K562 (cell line): Measurements from ENCODE around the gene TTC6. TPM values are rescaled to one million over a fixed set of nuclear protein-coding genes. Genes with fewer than 3 reads are reported as not detected.

Source experiments
- ATAC-seq: fragments of 200-7000 bp; cut with Tn5 transposase; 3 replicates; pipeline ENCODE4 v1.9.1; 2020; ENCODE audit warnings: moderate library complexity
- BruUV-seq: library from RNA; stranded (reverse); fragments of 400-500 nt; replicated peaks from 2 replicates; lab custom pipeline; 2021; lab: Mats Ljungman, UMichigan
- CTCF ChIA-PET: fragments of 300-600 bp; formaldehyde crosslinking; extraction: SDS; loops from one replicate; lab custom pipeline; 2021; ENCODE audit warnings: low intra/inter-chr PET ratio; lab: Yijun Ruan, JAX
- POLR2A ChIA-PET: fragments of 300-600, 350-650 bp; sonication (Branson Sonifier 250); formaldehyde crosslinking; extraction: SDS; loops from one replicate; lab custom pipeline; 2021; ENCODE audit warnings: antibody characterized with exemption, inconsistent platforms; lab: Yijun Ruan, JAX
- DNase-seq, 4 experiments: peaks; one replicate each; pipeline versions ENCODE4 v3.0.0 to v3.0.0-alpha.2; 2011 to 2018; ENCODE audit warnings: low spot score in 3 of 4, mixed read lengths in 3 of 4; ENCODE audit errors: extremely low read depth in 1 of 4
- FAIRE-seq: peaks from 2 replicates; lab custom pipeline; 2011; peaks lifted over from hg19 to GRCh38; lab: Jason Lieb, UNC
- H2AFZ ChIP-seq: 2 replicates; pipeline ENCODE4 v1.6.0; 2011; ENCODE audit warnings: low read depth, low read length, control low read depth, inconsistent platforms
- H3K27ac ChIP-seq: fragments of 200-600 bp; 3 replicates; pipeline ENCODE4 v1.8.0; 2011; ENCODE audit warnings: low read depth, mild to moderate bottlenecking, control low read depth, inconsistent platforms, low read length, moderate library complexity, mixed read lengths; ENCODE audit errors: extremely low read depth
- H3K27me3 ChIP-seq, 2 experiments: fragments of 300-600 bp in 1 of 2; 2 replicates in 1 of 2; 3 replicates in 1 of 2; pipeline versions ENCODE4 v1.6.0 to v1.8.0; 2011; ENCODE audit warnings: inconsistent platforms in 2 of 2, low read length in 2 of 2, mild to moderate bottlenecking in 1 of 2, mixed read lengths in 1 of 2, moderate library complexity in 1 of 2; ENCODE audit not compliant: control insufficient read depth in 2 of 2, insufficient read depth in 2 of 2
- H3K36me3 ChIP-seq: fragments of 300-600 bp; 3 replicates; pipeline ENCODE4 v1.8.0; 2011; ENCODE audit warnings: mild to moderate bottlenecking, low read length, inconsistent platforms; ENCODE audit not compliant: control insufficient read depth, insufficient read depth
- H3K4me1 ChIP-seq, 2 experiments: fragments of 200-600 bp in 1 of 2; replicated peaks in 1 of 2; 2 replicates in 1 of 2; 3 replicates in 1 of 2; pipeline versions ENCODE4 v1.5.1 to v1.8.0; 2011; ENCODE audit warnings: inconsistent platforms in 2 of 2, low read length in 2 of 2, mild to moderate bottlenecking in 1 of 2, mixed read lengths in 1 of 2, moderate library complexity in 1 of 2; ENCODE audit not compliant: control insufficient read depth in 2 of 2, insufficient read depth in 2 of 2
- H3K4me2 ChIP-seq: 2 replicates; pipeline ENCODE4 v1.6.1; 2011; ENCODE audit warnings: low read length, control low read depth, inconsistent platforms, mixed read lengths; ENCODE audit not compliant: insufficient read depth
- H3K4me3 ChIP-seq: fragments of 200-600 bp; sonication (generic), shearing (Covaris generic); 2 replicates; pipeline ENCODE4 v1.5.1; 2016; ENCODE audit warnings: control low read depth, inconsistent platforms
- H3K79me2 ChIP-seq: fragments of 200-600 bp; 3 replicates; pipeline ENCODE4 v1.8.0; 2011; ENCODE audit warnings: low read length, inconsistent platforms; ENCODE audit not compliant: control insufficient read depth, insufficient read depth
- H3K9ac ChIP-seq, 2 experiments: 2 replicates each; pipeline versions ENCODE4 v1.6.0 to v1.6.1; 2011; ENCODE audit warnings: low read depth in 2 of 2, low read length in 2 of 2, control low read depth in 1 of 2, inconsistent platforms in 1 of 2, mild to moderate bottlenecking in 1 of 2, mixed read lengths in 1 of 2; ENCODE audit not compliant: insufficient read depth in 1 of 2
- H3K9me1 ChIP-seq: one replicate; pipeline ENCODE4 v1.6.0; 2011; ENCODE audit warnings: inconsistent platforms, mild to moderate bottlenecking, low read length, moderate library complexity; ENCODE audit not compliant: control insufficient read depth, insufficient read depth
- H3K9me3 ChIP-seq: replicated peaks from 2 replicates; pipeline ENCODE4 v1.5.1; 2011; ENCODE audit warnings: low read depth, low read length, inconsistent platforms; ENCODE audit not compliant: control insufficient read depth, insufficient read depth
- H4K20me1 ChIP-seq: replicated peaks from 2 replicates; pipeline ENCODE4 v1.6.1; 2011; ENCODE audit warnings: low read length, inconsistent platforms, mixed read lengths; ENCODE audit not compliant: control insufficient read depth, insufficient read depth
- ATF6 ChIP-seq: sonication (generic); formaldehyde crosslinking; IDR thresholded peaks from 2 replicates; pipeline ENCODE4 v1.4.0; 2020; ENCODE audit warnings: mild to moderate bottlenecking, missing genetic modification reagents
- CC2D1A ChIP-seq: fragments of 450-650 bp; IDR thresholded peaks from 2 replicates; pipeline ENCODE4 v1.6.1; 2017; ENCODE audit warnings: mild to moderate bottlenecking
- FOXM1 ChIP-seq, 2 experiments: fragments of 450-650 bp in 1 of 2; sonication (generic) in 1 of 2; formaldehyde crosslinking in 1 of 2; IDR thresholded peaks; 2 replicates each; pipeline versions ENCODE4 v1.6.1 to v1.9.0; 2017 to 2022; ENCODE audit warnings: low read depth in 2 of 2, mild to moderate bottlenecking in 2 of 2, missing genetic modification reagents in 1 of 2, moderate library complexity in 1 of 2
- GTF2E2 ChIP-seq: fragments of 200-800 bp; sonication (Bioruptor generic); IDR thresholded peaks from 2 replicates; pipeline ENCODE4 v1.6.1; 2016; ENCODE audit warnings: missing genetic modification characterization, missing compliant biosample characterization
- HINFP ChIP-seq: fragments of 450-650 bp; conservative IDR thresholded peaks from 2 replicates; pipeline ENCODE4 v1.6.1; 2016; ENCODE audit warnings: missing genetic modification characterization, low read depth, mild to moderate bottlenecking, control low read depth, missing compliant biosample characterization
- MEF2A ChIP-seq: IDR thresholded peaks from 2 replicates; pipeline ENCODE4 v1.6.1; 2011; ENCODE audit warnings: low read depth, mild to moderate bottlenecking, low read length, moderate library complexity; ENCODE audit not compliant: control insufficient read depth
- POLR2AphosphoS2 ChIP-seq: IDR thresholded peaks from 2 replicates; pipeline ENCODE4 v1.6.1; 2012; ENCODE audit warnings: low read length, improper control_type of control experiment
- PTRF ChIP-seq: fragments of 450-650 bp; IDR thresholded peaks from 2 replicates; pipeline ENCODE4 v1.6.1; 2016; ENCODE audit warnings: mild to moderate bottlenecking, missing genetic modification characterization, missing compliant biosample characterization
- ZNF561 ChIP-seq: fragments of 450-650 bp; formaldehyde crosslinking; conservative IDR thresholded peaks from 2 replicates; pipeline ENCODE4 v1.4.0; 2020; ENCODE audit warnings: mild to moderate bottlenecking, moderate library complexity
- ZNF785 ChIP-seq: fragments of 250-450 bp; sonication (Bioruptor Pico); IDR thresholded peaks from 2 replicates; pipeline ENCODE4 v1.4.0; 2020; ENCODE audit warnings: mild to moderate bottlenecking
- WGBS: fragments of 100-300 bp; shearing (Covaris generic); methylation state at CpG from one replicate; pipeline ENCODE4 v1.1.6; 2016; ENCODE audit warnings: low coverage, mixed read lengths; ENCODE audit not compliant: insufficient coverage; ENCODE audit errors: missing lambda C conversion rate; 5-methylcytosine and 5-hydroxymethylcytosine counted together
- in situ Hi-C: fragments of 300-500 bp; cut with MboI; formaldehyde crosslinking; loops from 4 replicates; pipeline ENCODE4 v1.15.0; 2018; ENCODE audit warnings: inconsistent platforms, mixed read lengths
- intact Hi-C: fragments of 100-400 bp; cut with micrococcal nuclease; formaldehyde crosslinking; loops from 2 replicates; pipeline ENCODE4 v1.14.2; 2022
- polyA plus RNA-seq, 8 experiments: library from polyadenylated mRNA; depleted of rRNA in 4 of 8; stranded (reverse) in 5 of 8; unstranded in 3 of 8; fragments of >200 nt; fragmentation: Nextera tagmentation in 2 of 8; fragmentation: Illumina TruSeq in 1 of 8; extraction: Ambion mirVana in 2 of 8; extraction: Trizol in 1 of 8; gene quantifications; 2 replicates each; pipeline versions ENCODE4 v1.2.1 to v1.2.3, GENCODE V29; 2011 to 2014; ENCODE audit warnings: inconsistent platforms in 1 of 8, missing spikeins in 1 of 8
- total RNA-seq, 7 experiments: library from RNA; depleted of rRNA in 6 of 7; stranded (reverse); fragments of >200 nt in 6 of 7; fragmentation: Illumina TruSeq in 2 of 7; extraction: Trizol in 2 of 7; gene quantifications; 2 replicates each; pipeline versions ENCODE4 v1.2.1 to v1.2.3, GENCODE V29; 2011 to 2021; ENCODE audit warnings: low replicate concordance in 1 of 7
- TF ChIP-seq, protein P1 (sequence below): fragments of 250-450 bp; sonication (Bioruptor Pico); IDR thresholded peaks from 2 replicates; pipeline ENCODE4 v1.8.0; 2022; ENCODE audit warnings: moderate library complexity, mild to moderate bottlenecking, inconsistent platforms
- TF ChIP-seq, protein P2 (sequence below): sonication (generic); formaldehyde crosslinking; IDR thresholded peaks from 2 replicates; pipeline ENCODE4 v1.8.1; 2023; ENCODE audit warnings: mild to moderate bottlenecking, missing genetic modification reagents

Gene TTC6
- total and polyA plus RNA-seq, 9 of the 15 experiments (the other 6 are each of a cell fraction or from before 2014, with no cell fraction given) = 0.04 to 0.23 (median 0.08) TPM; not detected in 5

DNA sequence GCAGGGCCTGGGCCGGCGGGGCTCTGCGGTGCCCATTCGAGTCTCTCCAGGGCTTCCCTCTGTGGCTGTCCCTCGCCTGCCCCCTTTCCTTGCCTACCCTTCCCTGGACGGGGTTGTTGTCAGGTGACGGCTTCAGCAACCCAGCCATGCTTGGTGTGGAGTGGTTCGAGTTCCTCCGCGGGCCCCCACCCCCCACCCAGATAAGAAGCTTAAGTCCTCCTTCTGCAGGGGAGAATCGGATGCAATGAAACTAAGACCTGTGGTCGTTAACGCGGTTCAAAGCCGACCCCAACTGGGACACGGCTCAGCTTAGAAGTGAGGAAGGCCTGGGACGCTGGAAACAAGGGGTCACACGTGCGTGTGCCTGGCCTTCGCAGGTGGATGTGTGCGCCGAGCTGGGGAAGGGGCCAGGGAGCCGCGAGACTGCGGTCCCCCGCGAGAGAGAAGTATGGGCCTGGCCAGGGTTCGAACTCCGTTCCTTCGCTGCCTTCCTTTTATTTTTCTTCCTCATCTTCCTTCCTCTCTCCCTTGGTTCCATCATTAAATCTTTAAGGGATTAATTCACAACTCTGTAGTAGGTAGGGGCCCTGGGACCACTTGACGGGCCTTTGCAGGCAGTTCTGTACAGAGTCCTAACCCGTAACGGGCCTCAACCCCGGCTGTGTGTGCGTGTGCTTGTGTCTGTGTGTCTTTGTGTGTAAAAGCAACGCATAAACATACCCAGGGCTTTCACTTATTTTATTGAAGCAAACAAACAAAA, 3.5 kb downstream of the TTC6 start:
- no peak for DNase-seq
- Histone ChIP-seq H3K27me3 (peaks cover 12 to 31% of the 10 kb centered on the region in 2 experiments; a peak in 4 of 5 replicates), H4K20me1 (no peaks in the 10 kb centered on the region), H3K9me1 (no peaks in the 10 kb centered on the region), H3K79me2 (no peaks in the 10 kb centered on the region; the same call in 2 of the 3 replicates), H3K9ac (no peak overlapping the region), H3K4me3 (no peak overlapping the region), H3K36me3 (no peaks in the 10 kb centered on the region), H3K4me1 (peaks cover 3 to 29% of the 10 kb centered on the region in 2 experiments; a peak in 4 of 5 replicates), H3K4me2 (no peak overlapping the region), H3K27ac (no peak overlapping the region), H3K9me3 (no peaks in the 10 kb centered on the region; the same call in 1 of the 2 replicates), H2AFZ (no peak overlapping the region)
- POLR2A ChIA-PET = no interaction called here
- no peak for ATAC-seq
- WGBS = 59% methylated on average over 19 of the region's 36 CpGs
- CTCF ChIA-PET = no interaction called here
- intact Hi-C loops (no loop called here), in situ Hi-C loops (loop anchor here (25.0 kb wide), 1 partner anchor 337 kb away; no protein-coding TSS in a partner anchor)
- no peak for FAIRE-seq
- BruUV-seq = no TSS peak
- TF ChIP-seq, protein P1, sequence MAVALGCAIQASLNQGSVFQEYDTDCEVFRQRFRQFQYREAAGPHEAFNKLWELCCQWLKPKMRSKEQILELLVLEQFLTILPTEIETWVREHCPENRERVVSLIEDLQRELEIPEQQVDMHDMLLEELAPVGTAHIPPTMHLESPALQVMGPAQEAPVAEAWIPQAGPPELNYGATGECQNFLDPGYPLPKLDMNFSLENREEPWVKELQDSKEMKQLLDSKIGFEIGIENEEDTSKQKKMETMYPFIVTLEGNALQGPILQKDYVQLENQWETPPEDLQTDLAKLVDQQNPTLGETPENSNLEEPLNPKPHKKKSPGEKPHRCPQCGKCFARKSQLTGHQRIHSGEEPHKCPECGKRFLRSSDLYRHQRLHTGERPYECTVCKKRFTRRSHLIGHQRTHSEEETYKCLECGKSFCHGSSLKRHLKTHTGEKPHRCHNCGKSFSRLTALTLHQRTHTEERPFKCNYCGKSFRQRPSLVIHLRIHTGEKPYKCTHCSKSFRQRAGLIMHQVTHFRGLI (CRISPR knock-in tag) = no peak
- TF ChIP-seq CC2D1A (no peak), ATF6 (no peak), HINFP (tag) (no peak), ZNF561 (CRISPR knock-in tag) (no peak), GTF2E2 (no peak), MEF2A (no peak), FOXM1 (IDR thresholded peaks at IDR 0.05; ENCODE audit: low read depth) (no peak), FOXM1 (CRISPR knock-in tag; IDR thresholded peaks at IDR 0.05; ENCODE audit: low read depth) (no peak), POLR2AphosphoS2 (no peak), ZNF785 (CRISPR knock-in tag) (no peak), PTRF (tag) (no peak)
- TF ChIP-seq, protein P2, sequence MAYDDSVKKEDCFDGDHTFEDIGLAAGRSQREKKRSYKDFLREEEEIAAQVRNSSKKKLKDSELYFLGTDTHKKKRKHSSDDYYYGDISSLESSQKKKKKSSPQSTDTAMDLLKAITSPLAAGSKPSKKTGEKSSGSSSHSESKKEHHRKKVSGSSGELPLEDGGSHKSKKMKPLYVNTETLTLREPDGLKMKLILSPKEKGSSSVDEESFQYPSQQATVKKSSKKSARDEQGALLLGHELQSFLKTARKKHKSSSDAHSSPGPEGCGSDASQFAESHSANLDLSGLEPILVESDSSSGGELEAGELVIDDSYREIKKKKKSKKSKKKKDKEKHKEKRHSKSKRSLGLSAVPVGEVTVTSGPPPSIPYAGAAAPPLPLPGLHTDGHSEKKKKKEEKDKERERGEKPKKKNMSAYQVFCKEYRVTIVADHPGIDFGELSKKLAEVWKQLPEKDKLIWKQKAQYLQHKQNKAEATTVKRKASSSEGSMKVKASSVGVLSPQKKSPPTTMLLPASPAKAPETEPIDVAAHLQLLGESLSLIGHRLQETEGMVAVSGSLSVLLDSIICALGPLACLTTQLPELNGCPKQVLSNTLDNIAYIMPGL = no peak
